Endothelial cell (in vitro differentiated cells): Measurements from ENCODE around the gene NUP214. TPM values are rescaled to one million over a fixed set of nuclear protein-coding genes. Genes with fewer than 3 reads are reported as not detected.

Source experiments
- DNase-seq: peaks from one replicate; pipeline ENCODE4 v3.0.0; 2021; ENCODE audit warnings: low spot score
- H3K27ac Mint-ChIP-seq: one replicate; pipeline ENCODE4 v1.8.0; 2021; ENCODE audit warnings: mixed read lengths, inconsistent platforms; ENCODE audit not compliant: unreplicated experiment
- H3K27me3 Mint-ChIP-seq: one replicate; pipeline ENCODE4 v1.8.0; 2021; ENCODE audit warnings: mild to moderate bottlenecking, moderate library complexity, mixed read lengths, inconsistent platforms; ENCODE audit not compliant: unreplicated experiment
- H3K36me3 Mint-ChIP-seq: one replicate; pipeline ENCODE4 v1.8.0; 2021; ENCODE audit warnings: mild to moderate bottlenecking, low read depth, mixed read lengths, inconsistent platforms; ENCODE audit not compliant: unreplicated experiment
- H3K4me1 Mint-ChIP-seq: one replicate; pipeline ENCODE4 v1.8.0; 2021; ENCODE audit warnings: mild to moderate bottlenecking, mixed read lengths, inconsistent platforms; ENCODE audit not compliant: unreplicated experiment
- H3K4me3 Mint-ChIP-seq: one replicate; pipeline ENCODE4 v1.8.0; 2021; ENCODE audit warnings: mild to moderate bottlenecking, mixed read lengths, inconsistent platforms; ENCODE audit not compliant: unreplicated experiment
- H3K9me3 Mint-ChIP-seq: one replicate; pipeline ENCODE4 v1.8.0; 2021; ENCODE audit warnings: mixed read lengths, inconsistent platforms; ENCODE audit not compliant: unreplicated experiment
- CTCF ChIP-seq: fragments of 200-600 bp; sonication (generic); IDR thresholded peaks from one replicate; pipeline ENCODE4 v1.5.0; 2021; ENCODE audit warnings: antibody characterized with exemption; ENCODE audit not compliant: unreplicated experiment
- total RNA-seq: library from RNA; stranded (reverse); fragmentation: NEBNext Ultra II Directional; extraction: Animal tissue kit (Norgen Biotek cat#: 25700); gene quantifications from one replicate; pipeline ENCODE4 v1.2.1, GENCODE V29; 2021; ENCODE audit not compliant: unreplicated experiment

NUP214 gene
- total RNA-seq, 1 donor from 2014 or later: 60.8 TPM

GRCh38 chr9:131214876-131215275 lies 89.5 kb downstream of the NUP214 start:
- Mint-ChIP-seq H3K4me1 (peaks cover 50% of the 10 kb centered on the region), H3K36me3 (peaks cover 33% of the 10 kb centered on the region), H3K27ac (peak overlapping the region; percentile 85), H3K9me3 (peaks cover 5% of the 10 kb centered on the region), H3K27me3 (peaks cover 5% of the 10 kb centered on the region), H3K4me3 (no peak overlapping the region)
- TF ChIP-seq CTCF: no peak
- DNase-seq: peak; percentile 20

GRCh38 chr9:131216806-131217205 lies 91.4 kb downstream of the NUP214 start:
- H3K27ac Mint-ChIP-seq: no peak overlapping the region
- no peak for DNase-seq
- no peak for TF ChIP-seq CTCF
- H3K4me3 Mint-ChIP-seq: no peak overlapping the region
- peaks cover 54% of the 10 kb centered on the region for H3K4me1 Mint-ChIP-seq
- no peaks in the 10 kb centered on the region for H3K9me3 Mint-ChIP-seq
- H3K36me3 Mint-ChIP-seq: peaks cover 16% of the 10 kb centered on the region
- H3K27me3 Mint-ChIP-seq: peaks cover 5% of the 10 kb centered on the region

GRCh38 chr9:131217331-131218031 lies 92.1 kb downstream of the NUP214 start:
- H3K4me3 Mint-ChIP-seq: no peak overlapping the region
- H3K36me3 Mint-ChIP-seq: peaks cover 11% of the 10 kb centered on the region
- no peak overlapping the region for H3K27ac Mint-ChIP-seq
- peaks cover 4% of the 10 kb centered on the region for H3K27me3 Mint-ChIP-seq
- H3K9me3 Mint-ChIP-seq: no peaks in the 10 kb centered on the region
- TF ChIP-seq CTCF: no peak
- peaks cover 59% of the 10 kb centered on the region for H3K4me1 Mint-ChIP-seq
- no peak for DNase-seq

GRCh38 chr9:131218370-131218769 lies 93.0 kb downstream of the NUP214 start:
- no peak overlapping the region for H3K27ac Mint-ChIP-seq

More at GRCh38 chr9:131218370-131218769, 93.0 kb downstream of the NUP214 start:
- no peak for TF ChIP-seq CTCF
- no peak for DNase-seq
- Mint-ChIP-seq H3K9me3 (no peaks in the 10 kb centered on the region), H3K4me3 (no peak overlapping the region), H3K4me1 (peaks cover 61% of the 10 kb centered on the region), H3K27me3 (peaks cover 3% of the 10 kb centered on the region), H3K36me3 (peaks cover 9% of the 10 kb centered on the region)
